K562 (cell line): ENCODE data around the gene DSTYK. TPM values are rescaled to one million over a fixed set of nuclear protein-coding genes. Genes with fewer than 3 reads are reported as not detected.

Experiments used
- ATAC-seq: fragments of 200-7000 bp; cut with Tn5 transposase; 3 replicates; pipeline ENCODE4 v1.9.1; 2020; ENCODE audit warnings: moderate library complexity
- BruUV-seq: library from RNA; stranded (reverse); fragments of 400-500 nt; replicated peaks from 2 replicates; lab custom pipeline; 2021; lab: Mats Ljungman, UMichigan
- CTCF ChIA-PET: fragments of 300-600 bp; formaldehyde crosslinking; extraction: SDS; loops from one replicate; lab custom pipeline; 2021; ENCODE audit warnings: low intra/inter-chr PET ratio; lab: Yijun Ruan, JAX
- POLR2A ChIA-PET: fragments of 300-600, 350-650 bp; sonication (Branson Sonifier 250); formaldehyde crosslinking; extraction: SDS; loops from one replicate; lab custom pipeline; 2021; ENCODE audit warnings: antibody characterized with exemption, inconsistent platforms; lab: Yijun Ruan, JAX
- DNase-seq, 4 experiments: peaks; one replicate each; pipeline versions ENCODE4 v3.0.0 to v3.0.0-alpha.2; 2011 to 2018; ENCODE audit warnings: low spot score in 3 of 4, mixed read lengths in 3 of 4; ENCODE audit errors: extremely low read depth in 1 of 4
- FAIRE-seq: peaks from 2 replicates; lab custom pipeline; 2011; peaks lifted over from hg19 to GRCh38; lab: Jason Lieb, UNC
- H2AFZ ChIP-seq: 2 replicates; pipeline ENCODE4 v1.6.0; 2011; ENCODE audit warnings: low read depth, low read length, control low read depth, inconsistent platforms
- H3K27ac ChIP-seq: fragments of 200-600 bp; 3 replicates; pipeline ENCODE4 v1.8.0; 2011; ENCODE audit warnings: low read depth, mild to moderate bottlenecking, control low read depth, inconsistent platforms, low read length, moderate library complexity, mixed read lengths; ENCODE audit errors: extremely low read depth
- H3K27me3 ChIP-seq, 2 experiments: fragments of 300-600 bp in 1 of 2; 2 replicates in 1 of 2; 3 replicates in 1 of 2; pipeline versions ENCODE4 v1.6.0 to v1.8.0; 2011; ENCODE audit warnings: inconsistent platforms in 2 of 2, low read length in 2 of 2, mild to moderate bottlenecking in 1 of 2, mixed read lengths in 1 of 2, moderate library complexity in 1 of 2; ENCODE audit not compliant: control insufficient read depth in 2 of 2, insufficient read depth in 2 of 2
- H3K36me3 ChIP-seq: fragments of 300-600 bp; 3 replicates; pipeline ENCODE4 v1.8.0; 2011; ENCODE audit warnings: mild to moderate bottlenecking, low read length, inconsistent platforms; ENCODE audit not compliant: control insufficient read depth, insufficient read depth
- H3K4me1 ChIP-seq, 2 experiments: fragments of 200-600 bp in 1 of 2; replicated peaks in 1 of 2; 2 replicates in 1 of 2; 3 replicates in 1 of 2; pipeline versions ENCODE4 v1.5.1 to v1.8.0; 2011; ENCODE audit warnings: inconsistent platforms in 2 of 2, low read length in 2 of 2, mild to moderate bottlenecking in 1 of 2, mixed read lengths in 1 of 2, moderate library complexity in 1 of 2; ENCODE audit not compliant: control insufficient read depth in 2 of 2, insufficient read depth in 2 of 2
- H3K4me2 ChIP-seq: 2 replicates; pipeline ENCODE4 v1.6.1; 2011; ENCODE audit warnings: low read length, control low read depth, inconsistent platforms, mixed read lengths; ENCODE audit not compliant: insufficient read depth
- H3K4me3 ChIP-seq: fragments of 200-600 bp; sonication (generic), shearing (Covaris generic); 2 replicates; pipeline ENCODE4 v1.5.1; 2016; ENCODE audit warnings: control low read depth, inconsistent platforms
- H3K79me2 ChIP-seq: fragments of 200-600 bp; 3 replicates; pipeline ENCODE4 v1.8.0; 2011; ENCODE audit warnings: low read length, inconsistent platforms; ENCODE audit not compliant: control insufficient read depth, insufficient read depth
- H3K9ac ChIP-seq, 2 experiments: 2 replicates each; pipeline versions ENCODE4 v1.6.0 to v1.6.1; 2011; ENCODE audit warnings: low read depth in 2 of 2, low read length in 2 of 2, control low read depth in 1 of 2, inconsistent platforms in 1 of 2, mild to moderate bottlenecking in 1 of 2, mixed read lengths in 1 of 2; ENCODE audit not compliant: insufficient read depth in 1 of 2
- H3K9me1 ChIP-seq: one replicate; pipeline ENCODE4 v1.6.0; 2011; ENCODE audit warnings: inconsistent platforms, mild to moderate bottlenecking, low read length, moderate library complexity; ENCODE audit not compliant: control insufficient read depth, insufficient read depth
- H3K9me3 ChIP-seq: replicated peaks from 2 replicates; pipeline ENCODE4 v1.5.1; 2011; ENCODE audit warnings: low read depth, low read length, inconsistent platforms; ENCODE audit not compliant: control insufficient read depth, insufficient read depth
- H4K20me1 ChIP-seq: replicated peaks from 2 replicates; pipeline ENCODE4 v1.6.1; 2011; ENCODE audit warnings: low read length, inconsistent platforms, mixed read lengths; ENCODE audit not compliant: control insufficient read depth, insufficient read depth
- BRD9 ChIP-seq: fragments of 450-650 bp; IDR thresholded peaks from 2 replicates; pipeline ENCODE4 v1.6.1; 2018; ENCODE audit warnings: low read depth; ENCODE audit not compliant: partially characterized antibody
- CREB3L1 ChIP-seq: fragments of 450-650 bp; IDR thresholded peaks from 2 replicates; pipeline ENCODE4 v1.6.1; 2014; ENCODE audit warnings: low read depth, mild to moderate bottlenecking, moderate library complexity, borderline replicate concordance
- DEAF1 ChIP-seq: fragments of 450-650 bp; formaldehyde crosslinking; IDR thresholded peaks from 2 replicates; pipeline ENCODE4 v1.4.0; 2020; ENCODE audit warnings: mild to moderate bottlenecking, moderate library complexity
- GATA2 ChIP-seq: sonication (generic); formaldehyde crosslinking; IDR thresholded peaks from 2 replicates; pipeline ENCODE4 v1.4.0; 2020; ENCODE audit warnings: mild to moderate bottlenecking, missing genetic modification reagents
- HOMEZ ChIP-seq: fragments of 250-450 bp; sonication (Bioruptor Pico); IDR thresholded peaks from 2 replicates; pipeline ENCODE4 v1.4.0; 2020; ENCODE audit warnings: mild to moderate bottlenecking, moderate library complexity
- NBN ChIP-seq: fragments of 450-650 bp; IDR thresholded peaks from 2 replicates; pipeline ENCODE4 v1.6.1; 2016; ENCODE audit warnings: low read depth, mild to moderate bottlenecking
- NCOR1 ChIP-seq: fragments of 450-650 bp; IDR thresholded peaks from 2 replicates; pipeline ENCODE4 v1.6.1; 2016; ENCODE audit warnings: mild to moderate bottlenecking, moderate library complexity
- NEUROD1 ChIP-seq: fragments of 150-350 bp; IDR thresholded peaks from 2 replicates; pipeline ENCODE4 v1.6.1; 2014; ENCODE audit warnings: borderline replicate concordance, low read length, low read depth; ENCODE audit not compliant: partially characterized antibody
- NFYB ChIP-seq: IDR thresholded peaks from 2 replicates; pipeline ENCODE4 v1.6.1; 2011; ENCODE audit warnings: mild to moderate bottlenecking, moderate library complexity; ENCODE audit not compliant: insufficient read length; ENCODE audit errors: extremely low read depth
- TFAM ChIP-seq: fragments of 250-450 bp; sonication (Bioruptor Pico); conservative IDR thresholded peaks from 2 replicates; pipeline ENCODE4 v1.5.0; 2021; ENCODE audit warnings: mild to moderate bottlenecking, moderate library complexity
- YY1 ChIP-seq, 3 experiments: IDR thresholded peaks; 2 replicates each; pipeline ENCODE4 v1.6.1; 2011; ENCODE audit warnings: low read length in 2 of 3, mild to moderate bottlenecking in 2 of 3, moderate library complexity in 2 of 3, borderline replicate concordance in 1 of 3, control low read depth in 1 of 3, low read depth in 1 of 3; ENCODE audit not compliant: insufficient read depth in 3 of 3, insufficient replicate concordance in 2 of 3, control insufficient read depth in 1 of 3, insufficient read length in 1 of 3; ENCODE audit errors: extremely low read depth in 1 of 3
- ZNF12 ChIP-seq: sonication (generic); formaldehyde crosslinking; IDR thresholded peaks from 2 replicates; pipeline ENCODE4 v1.4.0; 2020; ENCODE audit warnings: mild to moderate bottlenecking, missing genetic modification reagents
- ZNF583 ChIP-seq: fragments of 250-450 bp; sonication (Bioruptor Pico); IDR thresholded peaks from 2 replicates; pipeline ENCODE4 v1.4.0; 2020
- ZNF766 ChIP-seq: fragments of 200-800 bp; sonication (Bioruptor generic); conservative IDR thresholded peaks from 2 replicates; pipeline ENCODE4 v1.6.1; 2016; ENCODE audit warnings: missing genetic modification characterization, missing compliant biosample characterization
- WGBS: fragments of 100-300 bp; shearing (Covaris generic); methylation state at CpG from one replicate; pipeline ENCODE4 v1.1.6; 2016; ENCODE audit warnings: low coverage, mixed read lengths; ENCODE audit not compliant: insufficient coverage; ENCODE audit errors: missing lambda C conversion rate; 5-methylcytosine and 5-hydroxymethylcytosine counted together
- in situ Hi-C: fragments of 300-500 bp; cut with MboI; formaldehyde crosslinking; loops from 4 replicates; pipeline ENCODE4 v1.15.0; 2018; ENCODE audit warnings: inconsistent platforms, mixed read lengths
- intact Hi-C: fragments of 100-400 bp; cut with micrococcal nuclease; formaldehyde crosslinking; loops from 2 replicates; pipeline ENCODE4 v1.14.2; 2022
- polyA plus RNA-seq, 8 experiments: library from polyadenylated mRNA; depleted of rRNA in 4 of 8; stranded (reverse) in 5 of 8; unstranded in 3 of 8; fragments of >200 nt; fragmentation: Nextera tagmentation in 2 of 8; fragmentation: Illumina TruSeq in 1 of 8; extraction: Ambion mirVana in 2 of 8; extraction: Trizol in 1 of 8; gene quantifications; 2 replicates each; pipeline versions ENCODE4 v1.2.1 to v1.2.3, GENCODE V29; 2011 to 2014; ENCODE audit warnings: inconsistent platforms in 1 of 8, missing spikeins in 1 of 8
- total RNA-seq, 7 experiments: library from RNA; depleted of rRNA in 6 of 7; stranded (reverse); fragments of >200 nt in 6 of 7; fragmentation: Illumina TruSeq in 2 of 7; extraction: Trizol in 2 of 7; gene quantifications; 2 replicates each; pipeline versions ENCODE4 v1.2.1 to v1.2.3, GENCODE V29; 2011 to 2021; ENCODE audit warnings: low replicate concordance in 1 of 7

The DSTYK gene
- total and polyA plus RNA-seq, 9 of the 15 experiments (the other 6 are each of a cell fraction or from before 2014, with no cell fraction given), result 4.2 to 7.1 (median 6.2) TPM

- H3K9me1 ChIP-seq, result no peaks in the 10 kb centered on the region
- peak; percentile 87 to 91 (median 90) for DNase-seq
- H3K79me2 ChIP-seq, result no peaks in the 10 kb centered on the region
- H3K36me3 ChIP-seq, result no peaks in the 10 kb centered on the region
- peaks cover 12 to 27% of the 10 kb centered on the region in 2 experiments for H3K4me1 ChIP-seq
- no peak overlapping the region for H2AFZ ChIP-seq
- WGBS, result 14% methylated on average over 8 of the region's 8 CpGs
- H3K9ac ChIP-seq, result peak overlapping the region in 1 of 2 experiments; percentile 32; a peak in 1 of 4 replicates
- CTCF ChIA-PET, result interaction anchor here (0.6 to 2.3 kb wide), 9 partner anchors 27 to 449 kb away, joined by 3 to 21 read pairs (median 7); partner anchors contain the start of gene TMCC2
- no peak overlapping the region for H3K27ac ChIP-seq
- peak; percentile 98 for FAIRE-seq
- peak; percentile 94 for ATAC-seq
- POLR2A ChIA-PET, result interaction anchor here (0.7 to 3.2 kb wide), 20 partner anchors 9 to 422 kb away, joined by 3 to 21 read pairs (median 4); partner anchors contain the start of gene RBBP5
- H3K9me3 ChIP-seq, result no peaks in the 10 kb centered on the region
- BruUV-seq, result no TSS peak
- no peak overlapping the region for H3K4me3 ChIP-seq
- intact Hi-C loops (loop anchor here (1.0 to 5.0 kb wide), 5 partner anchors 27 to 267 kb away; no protein-coding TSS in a partner anchor), in situ Hi-C loops (loop anchor here (5.0 kb wide), 1 partner anchor 279 kb away; no protein-coding TSS in a partner anchor)
- peaks cover 0 to 4% of the 10 kb centered on the region in 2 experiments; a peak in 1 of 5 replicates for H3K27me3 ChIP-seq
- peak overlapping the region; percentile 20; the same call in 1 of the 2 replicates for H3K4me2 ChIP-seq
- peaks cover 3% of the 10 kb centered on the region; the same call in 1 of the 2 replicates for H4K20me1 ChIP-seq
- TF ChIP-seq HOMEZ (CRISPR knock-in tag) (no peak), TFAM (CRISPR knock-in tag) (no peak), NBN (0 out of 2 replicates have a peak, but pooled peaks have one; percentile 54), NCOR1 (peak; percentile 94), DEAF1 (CRISPR knock-in tag) (peak; percentile 99), BRD9 (peak; percentile 64), ZNF583 (CRISPR knock-in tag) (peak; percentile 74; the same call in 1 of the 2 replicates), NEUROD1 (peak; percentile 68), YY1 (IDR thresholded peaks at IDR 0.05; ENCODE audit: borderline replicate concordance in 1 of 3, control insufficient read depth in 1 of 3, extremely low read depth in 1 of 3, insufficient read depth in 3 of 3, insufficient read length in 1 of 3, insufficient replicate concordance in 2 of 3, low read depth in 1 of 3, low read length in 2 of 3) (peak in 1 of 3 experiments; percentile 32), CREB3L1 (peak; percentile 47; the same call in 1 of the 2 replicates), ZNF12 (CRISPR knock-in tag) (0 out of 2 replicates have a peak, but pooled peaks have one; percentile 58), GATA2 (CRISPR knock-in tag) (peak; percentile 92), ZNF766 (CRISPR knock-in tag) (peak; percentile 82), NFYB (peak; percentile 32)
Measured at GRCh38 chr1:205255941-205256780, 44.7 kb upstream of the DSTYK start.
